OCI-LY1 (cell line): ENCODE measurements around the gene PRSS38.

Experiments
- CTCF ChIP-seq: fragments of 200-600 bp; sonication (generic), shearing (Covaris generic); IDR thresholded peaks from 2 replicates; pipeline ENCODE4 v1.5.1; 2017; ENCODE audit warnings: mild to moderate bottlenecking, antibody characterized with exemption, low read length, moderate library complexity, mixed read lengths
- EZH2 ChIP-seq: fragments of 200-600 bp; sonication (generic), shearing (Covaris generic); IDR thresholded peaks from 2 replicates; pipeline ENCODE4 v1.8.0; 2017; ENCODE audit warnings: borderline replicate concordance, mixed run types, mild to moderate bottlenecking, antibody characterized with exemption, low read length, moderate library complexity, mixed read lengths

GRCh38 chr1:227894831-227895451, 79.5 kb downstream of the PRSS38 start:
- TF ChIP-seq CTCF: no peak
- TF ChIP-seq EZH2: no peak
